ENCODE data around the gene STK11.

DNA sequence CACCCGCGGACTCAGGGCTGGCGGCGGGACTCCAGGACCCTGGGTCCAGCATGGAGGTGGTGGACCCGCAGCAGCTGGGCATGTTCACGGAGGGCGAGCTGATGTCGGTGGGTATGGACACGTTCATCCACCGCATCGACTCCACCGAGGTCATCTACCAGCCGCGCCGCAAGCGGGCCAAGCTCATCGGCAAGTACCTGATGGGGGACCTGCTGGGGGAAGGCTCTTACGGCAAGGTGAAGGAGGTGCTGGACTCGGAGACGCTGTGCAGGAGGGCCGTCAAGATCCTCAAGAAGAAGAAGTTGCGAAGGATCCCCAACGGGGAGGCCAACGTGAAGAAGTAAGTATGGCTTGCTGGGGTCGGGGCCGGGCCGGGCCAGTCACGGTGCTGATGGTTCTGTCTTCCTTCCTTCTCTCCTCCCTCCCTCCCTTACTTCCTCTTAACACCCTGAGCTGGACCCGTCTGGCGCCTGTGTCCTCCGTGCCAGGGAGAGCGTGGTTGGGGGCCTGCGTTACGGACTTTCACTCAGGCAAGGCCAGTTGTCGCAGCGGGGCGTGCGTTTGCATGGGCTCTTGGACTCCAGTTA is 1.4 kb downstream of the STK11 start:
- TF ChIP-seq, protein P1, sequence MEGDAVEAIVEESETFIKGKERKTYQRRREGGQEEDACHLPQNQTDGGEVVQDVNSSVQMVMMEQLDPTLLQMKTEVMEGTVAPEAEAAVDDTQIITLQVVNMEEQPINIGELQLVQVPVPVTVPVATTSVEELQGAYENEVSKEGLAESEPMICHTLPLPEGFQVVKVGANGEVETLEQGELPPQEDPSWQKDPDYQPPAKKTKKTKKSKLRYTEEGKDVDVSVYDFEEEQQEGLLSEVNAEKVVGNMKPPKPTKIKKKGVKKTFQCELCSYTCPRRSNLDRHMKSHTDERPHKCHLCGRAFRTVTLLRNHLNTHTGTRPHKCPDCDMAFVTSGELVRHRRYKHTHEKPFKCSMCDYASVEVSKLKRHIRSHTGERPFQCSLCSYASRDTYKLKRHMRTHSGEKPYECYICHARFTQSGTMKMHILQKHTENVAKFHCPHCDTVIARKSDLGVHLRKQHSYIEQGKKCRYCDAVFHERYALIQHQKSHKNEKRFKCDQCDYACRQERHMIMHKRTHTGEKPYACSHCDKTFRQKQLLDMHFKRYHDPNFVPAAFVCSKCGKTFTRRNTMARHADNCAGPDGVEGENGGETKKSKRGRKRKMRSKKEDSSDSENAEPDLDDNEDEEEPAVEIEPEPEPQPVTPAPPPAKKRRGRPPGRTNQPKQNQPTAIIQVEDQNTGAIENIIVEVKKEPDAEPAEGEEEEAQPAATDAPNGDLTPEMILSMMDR (IDR thresholded peaks at IDR 0.05): no peak
- TF ChIP-seq POLR2A (IDR thresholded peaks at IDR 0.05; ENCODE audit: low read depth) (no peak), EP300 (IDR thresholded peaks at IDR 0.05) (no peak), POLR2AphosphoS5 (IDR thresholded peaks at IDR 0.05) (no peak)
